Measurements from ENCODE around the gene ACAN. TPM values are rescaled to one million over a fixed set of nuclear protein-coding genes. Genes with fewer than 3 reads are reported as not detected.

The ACAN gene
- total and polyA plus RNA-seq, 2 of the 8 experiments (the other 6 are each of a cell fraction or from before 2014, with no cell fraction given): 0.71 to 0.73 TPM

GRCh38 chr15:88901508-88902220 is 98.4 kb downstream of the ACAN start:
- DNase-seq (ENCODE audit: low read depth in 1 of 2, low spot score in 2 of 2): no peak
- Histone ChIP-seq H3K9ac (replicated peaks in 1 of 4; ENCODE audit: extremely low read depth in 1 of 4, low read depth in 3 of 4, low read length in 3 of 4) (no peak overlapping the region), H3K4me2 (ENCODE audit: insufficient read depth in 1 of 2, low read depth in 2 of 2, low read length in 2 of 2) (no peak overlapping the region), H4K5ac (ENCODE audit: insufficient read length, low read depth, low read length) (no peak overlapping the region), H3K56ac (replicated peaks; ENCODE audit: insufficient read length, low read depth, low read length) (no peak overlapping the region), H3K14ac (ENCODE audit: insufficient read length) (no peak overlapping the region), H3K4me3 (ENCODE audit: extremely low read depth in 1 of 4, insufficient read depth in 2 of 4, low read depth in 3 of 4, low read length in 4 of 4) (no peak overlapping the region), H3K36me3 (ENCODE audit: control insufficient read depth in 2 of 4, insufficient read depth in 4 of 4, low read length in 3 of 4) (peaks cover 51 to 85% (median 70%) of the 10 kb centered on the region in 4 experiments), H3K79me2 (ENCODE audit: control insufficient read depth in 1 of 2, insufficient read depth in 2 of 2, low read length in 2 of 2) (peaks cover 0 to 33% of the 10 kb centered on the region in 2 experiments; a peak in 1 of 4 replicates), H3K79me1 (ENCODE audit: low read depth, low read length) (peaks cover 14% of the 10 kb centered on the region), H3K9me3 (ENCODE audit: insufficient read depth in 2 of 2, low read depth in 1 of 2, low read length in 1 of 2) (no peaks in the 10 kb centered on the region; a peak in 1 of 4 replicates), H3K4me1 (replicated peaks in 1 of 4; ENCODE audit: control insufficient read depth in 3 of 4, insufficient read depth in 4 of 4, low read length in 3 of 4) (peaks cover 0 to 36% (median 20%) of the 10 kb centered on the region in 4 experiments; a peak in 6 of 7 replicates), H2BK15ac (ENCODE audit: low read length) (no peak overlapping the region), H3K27me3 (replicated peaks in 1 of 4; ENCODE audit: control insufficient read depth in 3 of 4, extremely low read depth in 1 of 4, insufficient read depth in 3 of 4, low read length in 3 of 4) (no peaks in the 10 kb centered on the region), H4K20me1 (replicated peaks in 1 of 2; ENCODE audit: control insufficient read depth in 1 of 2, insufficient read depth in 2 of 2, low read length in 2 of 2) (peaks cover 20 to 47% of the 10 kb centered on the region in 2 experiments), H2BK12ac (ENCODE audit: low read depth, low read length) (no peak overlapping the region), H2AK5ac (ENCODE audit: low read depth, low read length) (no peak overlapping the region), H2AFZ (ENCODE audit: low read length) (no peak overlapping the region), H2BK120ac (replicated peaks; ENCODE audit: low read depth, low read length) (no peak overlapping the region), H3K4ac (replicated peaks; ENCODE audit: insufficient read length, low read depth, low read length) (no peak overlapping the region), H3K23ac (ENCODE audit: insufficient read length) (no peak overlapping the region), H2BK5ac (ENCODE audit: low read depth, low read length) (no peak overlapping the region; the same call in 1 of the 2 replicates), H3K27ac (ENCODE audit: low read depth, low read length) (0 out of 2 replicates have a peak overlapping the region, but pooled peaks have one; percentile 7), H4K8ac (ENCODE audit: extremely low read depth, insufficient read depth, low read length) (no peak overlapping the region), H3K23me2 (ENCODE audit: low read depth, low read length) (peaks cover 5% of the 10 kb centered on the region; the same call in 1 of the 2 replicates), H4K91ac (replicated peaks; ENCODE audit: insufficient read length, low read length) (no peak overlapping the region), H2BK20ac (ENCODE audit: low read length) (no peak overlapping the region), H3K18ac (ENCODE audit: extremely low read depth, low read length) (no peak overlapping the region)
- TF ChIP-seq CREB1 (IDR thresholded peaks at IDR 0.05) (no peak), POLR2A (IDR thresholded peaks at IDR 0.05; ENCODE audit: control extremely low read depth in 1 of 2, low read depth in 2 of 2, low read length in 2 of 2) (peak in 1 of 2 experiments; percentile 60; a peak in 1 of 3 replicates), POLR2AphosphoS5 (IDR thresholded peaks at IDR 0.05; ENCODE audit: low read depth, low read length) (peak; percentile 74; the same call in 1 of the 2 replicates), E2F6 (IDR thresholded peaks at IDR 0.05) (no peak)
- POLR2A ChIA-PET (ENCODE audit: partially characterized antibody): interaction anchor here (1.0 to 27.2 kb wide), 12 partner anchors 8 to 139 kb away, joined by 3 to 607 read pairs (median 4); partner anchors contain the start of genes HAPLN3 and MFGE8
- CTCF ChIA-PET (ENCODE audit: partially characterized antibody): interaction anchor here (0.6 to 7.8 kb wide), 14 partner anchors 9 to 269 kb away, joined by 3 to 94 read pairs (median 4); partner anchors contain the start of gene HAPLN3
- FAIRE-seq: no peak
- 93% methylated on average over 14 of the region's 15 CpGs; no CpG with 5 or more reads in 1 of the 2 experiments for WGBS, 2 experiments (ENCODE audit: extremely low coverage in 1 of 2, insufficient coverage in 1 of 2, insufficient read length in 1 of 2, insufficient replicate concordance in 2 of 2, low coverage in 1 of 2, low lambda C conversion rate in 2 of 2, missing lambda C conversion rate in 1 of 2)
